ENCODE results near the gene CALD1. TPM values are rescaled to one million over a fixed set of nuclear protein-coding genes. Genes with fewer than 3 reads are reported as not detected.

CALD1 gene
- polyA plus RNA-seq, 1 donor from 2014 or later, result 8.0 TPM

- H3K9ac ChIP-seq (ENCODE audit: low read length), result no peak overlapping the region
- H3K36me3 ChIP-seq (ENCODE audit: insufficient read depth, low read length), result no peaks in the 10 kb centered on the region
- TF ChIP-seq POLR2AphosphoS5 (IDR thresholded peaks at IDR 0.05) (no peak), RAD21 (conservative IDR thresholded peaks at IDR 0.05) (no peak), MXI1 (conservative IDR thresholded peaks at IDR 0.05; ENCODE audit: poor library complexity, severe bottlenecking) (no peak), EZH2 (IDR thresholded peaks at IDR 0.05; ENCODE audit: borderline replicate concordance, insufficient read depth, low read length, poor library complexity, severe bottlenecking) (no peak), TAF1 (IDR thresholded peaks at IDR 0.05; ENCODE audit: low read depth) (no peak), SMC3 (conservative IDR thresholded peaks at IDR 0.05; ENCODE audit: poor library complexity) (no peak), REST (IDR thresholded peaks at IDR 0.05; ENCODE audit: borderline replicate concordance) (no peak), EP300 (conservative IDR thresholded peaks at IDR 0.05; ENCODE audit: poor library complexity, severe bottlenecking) (no peak)
- TF ChIP-seq, protein P1, sequence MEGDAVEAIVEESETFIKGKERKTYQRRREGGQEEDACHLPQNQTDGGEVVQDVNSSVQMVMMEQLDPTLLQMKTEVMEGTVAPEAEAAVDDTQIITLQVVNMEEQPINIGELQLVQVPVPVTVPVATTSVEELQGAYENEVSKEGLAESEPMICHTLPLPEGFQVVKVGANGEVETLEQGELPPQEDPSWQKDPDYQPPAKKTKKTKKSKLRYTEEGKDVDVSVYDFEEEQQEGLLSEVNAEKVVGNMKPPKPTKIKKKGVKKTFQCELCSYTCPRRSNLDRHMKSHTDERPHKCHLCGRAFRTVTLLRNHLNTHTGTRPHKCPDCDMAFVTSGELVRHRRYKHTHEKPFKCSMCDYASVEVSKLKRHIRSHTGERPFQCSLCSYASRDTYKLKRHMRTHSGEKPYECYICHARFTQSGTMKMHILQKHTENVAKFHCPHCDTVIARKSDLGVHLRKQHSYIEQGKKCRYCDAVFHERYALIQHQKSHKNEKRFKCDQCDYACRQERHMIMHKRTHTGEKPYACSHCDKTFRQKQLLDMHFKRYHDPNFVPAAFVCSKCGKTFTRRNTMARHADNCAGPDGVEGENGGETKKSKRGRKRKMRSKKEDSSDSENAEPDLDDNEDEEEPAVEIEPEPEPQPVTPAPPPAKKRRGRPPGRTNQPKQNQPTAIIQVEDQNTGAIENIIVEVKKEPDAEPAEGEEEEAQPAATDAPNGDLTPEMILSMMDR (IDR thresholded peaks at IDR 0.05; ENCODE audit: poor library complexity, severe bottlenecking), result no peak
- no peaks in the 10 kb centered on the region for H3K79me2 ChIP-seq (replicated peaks; ENCODE audit: insufficient read depth, low read length)
- H3K4me3 ChIP-seq (ENCODE audit: low read length), result no peak overlapping the region
- H3K27ac ChIP-seq (ENCODE audit: low read length), result no peak overlapping the region
- no peaks in the 10 kb centered on the region for H3K27me3 ChIP-seq (ENCODE audit: insufficient read depth, low read depth, low read length)
- no peak overlapping the region for H2AFZ ChIP-seq (ENCODE audit: low read depth, low read length)
- H3K9me3 ChIP-seq (ENCODE audit: low read length), result no peaks in the 10 kb centered on the region
- H3K4me2 ChIP-seq (ENCODE audit: low read length), result no peak overlapping the region
- H3F3A ChIP-seq (ENCODE audit: insufficient read depth, low read length, poor library complexity, severe bottlenecking), result no peaks in the 10 kb centered on the region
- no peaks in the 10 kb centered on the region for H3K9me2 ChIP-seq (ENCODE audit: insufficient read depth, low read length)
- no peaks in the 10 kb centered on the region for H4K20me1 ChIP-seq (ENCODE audit: insufficient read depth)
These were observed 68.6 kb downstream of the CALD1 start for GRCh38 chr7:134847851-134848588.

- no peak for TF ChIP-seq EP300 (conservative IDR thresholded peaks at IDR 0.05; ENCODE audit: poor library complexity, severe bottlenecking)
- no peak for TF ChIP-seq SMC3 (conservative IDR thresholded peaks at IDR 0.05; ENCODE audit: poor library complexity)
- TF ChIP-seq MXI1 (conservative IDR thresholded peaks at IDR 0.05; ENCODE audit: poor library complexity, severe bottlenecking), result no peak
- TF ChIP-seq RAD21 (conservative IDR thresholded peaks at IDR 0.05), result no peak
- TF ChIP-seq EZH2 (IDR thresholded peaks at IDR 0.05; ENCODE audit: borderline replicate concordance, insufficient read depth, low read length, poor library complexity, severe bottlenecking), result no peak
- TF ChIP-seq REST (IDR thresholded peaks at IDR 0.05; ENCODE audit: borderline replicate concordance), result no peak
- TF ChIP-seq TAF1 (IDR thresholded peaks at IDR 0.05; ENCODE audit: low read depth), result no peak
- no peak for TF ChIP-seq POLR2AphosphoS5 (IDR thresholded peaks at IDR 0.05)
- TF ChIP-seq, protein P1 (IDR thresholded peaks at IDR 0.05; ENCODE audit: poor library complexity, severe bottlenecking), result no peak
- no peak overlapping the region for H3K9ac ChIP-seq (ENCODE audit: low read length)
- H3K9me2 ChIP-seq (ENCODE audit: insufficient read depth, low read length), result no peaks in the 10 kb centered on the region
- H3K27me3 ChIP-seq (ENCODE audit: insufficient read depth, low read depth, low read length), result no peaks in the 10 kb centered on the region
- H4K20me1 ChIP-seq (ENCODE audit: insufficient read depth), result no peaks in the 10 kb centered on the region
- no peak overlapping the region for H3K27ac ChIP-seq (ENCODE audit: low read length)
- H3K79me2 ChIP-seq (replicated peaks; ENCODE audit: insufficient read depth, low read length), result no peaks in the 10 kb centered on the region
- no peak overlapping the region for H3K4me2 ChIP-seq (ENCODE audit: low read length)
- H3K9me3 ChIP-seq (ENCODE audit: low read length), result no peaks in the 10 kb centered on the region
- H3K4me3 ChIP-seq (ENCODE audit: low read length), result no peak overlapping the region
- no peaks in the 10 kb centered on the region for H3K36me3 ChIP-seq (ENCODE audit: insufficient read depth, low read length)
- no peaks in the 10 kb centered on the region for H3F3A ChIP-seq (ENCODE audit: insufficient read depth, low read length, poor library complexity, severe bottlenecking)
- no peak overlapping the region for H2AFZ ChIP-seq (ENCODE audit: low read depth, low read length)
These were observed 70.6 kb downstream of the CALD1 start for GRCh38 chr7:134850066-134850465.
